Measurements from ENCODE around the gene IGSF23.

GRCh38 chr19:44600466-44600865, 12.9 kb upstream of the IGSF23 start:
- TF ChIP-seq CTCF (IDR thresholded peaks at IDR 0.05): no peak
- no peak for TF ChIP-seq POLR2A (IDR thresholded peaks at IDR 0.05)
